ENCODE data around the gene AGBL4. TPM values are rescaled to one million over a fixed set of nuclear protein-coding genes. Genes with fewer than 3 reads are reported as not detected.

The AGBL4 gene
- total and polyA plus RNA-seq, 9 of the 15 experiments (the other 6 are each of a cell fraction or from before 2014, with no cell fraction given) = 0.11 TPM; not detected in 7

- TF ChIP-seq ZNF445 (CRISPR knock-in tag; IDR thresholded peaks at IDR 0.05; ENCODE audit: low read depth) = no peak
- no peak for TF ChIP-seq PURB (CRISPR knock-in tag; IDR thresholded peaks at IDR 0.05; ENCODE audit: low read depth)
- TF ChIP-seq HDAC6 (IDR thresholded peaks at IDR 0.05; ENCODE audit: low read depth, low read length) = no peak
- no peak for TF ChIP-seq EP400 (IDR thresholded peaks at IDR 0.05)
- no peak for TF ChIP-seq SMARCE1 (IDR thresholded peaks at IDR 0.05)
- no peak for TF ChIP-seq ZNF398 (CRISPR knock-in tag; IDR thresholded peaks at IDR 0.05)
- TF ChIP-seq SMARCA5 (IDR thresholded peaks at IDR 0.05) = no peak
- TF ChIP-seq RBM15 (IDR thresholded peaks at IDR 0.05; ENCODE audit: insufficient read depth, low read length) = no peak
- TF ChIP-seq ZFPM2 (CRISPR knock-in tag; IDR thresholded peaks at IDR 0.05) = no peak
- TF ChIP-seq ELF4 (CRISPR knock-in tag; IDR thresholded peaks at IDR 0.05) = no peak
- no peak for TF ChIP-seq ZNF184 (CRISPR knock-in tag; IDR thresholded peaks at IDR 0.05)
- TF ChIP-seq NR4A1 (CRISPR knock-in tag; IDR thresholded peaks at IDR 0.05) = no peak
- no peak for TF ChIP-seq NR4A1 (tag; IDR thresholded peaks at IDR 0.05)
- no peak for TF ChIP-seq HOXB6 (CRISPR knock-in tag; IDR thresholded peaks at IDR 0.05; ENCODE audit: borderline replicate concordance)
- TF ChIP-seq HNRNPLL (IDR thresholded peaks at IDR 0.05; ENCODE audit: low read depth, low read length, poor library complexity, severe bottlenecking) = no peak
Measured at GRCh38 chr1:48681476-48682305, 1342.1 kb downstream of the AGBL4 start (continued).
